Fibroblast of villous mesenchyme (primary cell): ENCODE data around the gene LRCH1. TPM values are rescaled to one million over a fixed set of nuclear protein-coding genes. Genes with fewer than 3 reads are reported as not detected.
A peak's percentile ranks its signal among the peaks of the same experiment; 100 is the strongest.

ENCODE experiments used
- DNase-seq: peaks from one replicate; pipeline ENCODE4 v3.0.0-alpha.2; 2010; ENCODE audit warnings: low read depth
- H3K4me3 ChIP-seq: 2 replicates; pipeline ENCODE4 v1.5.1; 2011; ENCODE audit warnings: low read depth, mild to moderate bottlenecking, low read length
- CTCF ChIP-seq: IDR thresholded peaks from 2 replicates; pipeline ENCODE4 v1.5.1; 2012; ENCODE audit warnings: low read depth, mild to moderate bottlenecking, low read length; ENCODE audit not compliant: insufficient read depth
- total RNA-seq: library from RNA; depleted of rRNA; stranded (reverse); fragments of >200 nt; gene quantifications from 2 replicates; pipeline ENCODE4 v1.2.3, GENCODE V29; 2012

Gene LRCH1
- total RNA-seq, 1 donor = 9.1 TPM

DNA sequence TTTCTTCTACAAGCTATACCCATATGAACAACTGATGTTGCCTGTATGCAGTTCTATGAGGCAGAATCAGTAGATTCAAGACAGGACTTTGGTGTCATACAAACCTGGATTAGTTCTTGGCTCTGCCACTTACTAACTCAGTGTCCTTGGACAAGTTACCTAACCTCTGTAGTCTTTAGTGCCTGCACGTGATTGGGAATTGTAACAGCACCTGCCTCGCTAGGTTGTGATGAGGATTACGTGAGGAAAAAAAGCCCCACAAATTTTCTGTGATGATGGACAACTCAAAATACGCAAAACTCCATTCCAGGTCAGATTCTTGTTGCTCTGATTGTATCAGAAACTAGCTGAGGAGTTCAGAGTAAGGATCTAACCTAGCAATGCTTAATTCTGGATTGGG lies 89.3 kb downstream of the LRCH1 start:
- no peak for DNase-seq
- no peak for TF ChIP-seq CTCF
- no peak overlapping the region for H3K4me3 ChIP-seq

DNA sequence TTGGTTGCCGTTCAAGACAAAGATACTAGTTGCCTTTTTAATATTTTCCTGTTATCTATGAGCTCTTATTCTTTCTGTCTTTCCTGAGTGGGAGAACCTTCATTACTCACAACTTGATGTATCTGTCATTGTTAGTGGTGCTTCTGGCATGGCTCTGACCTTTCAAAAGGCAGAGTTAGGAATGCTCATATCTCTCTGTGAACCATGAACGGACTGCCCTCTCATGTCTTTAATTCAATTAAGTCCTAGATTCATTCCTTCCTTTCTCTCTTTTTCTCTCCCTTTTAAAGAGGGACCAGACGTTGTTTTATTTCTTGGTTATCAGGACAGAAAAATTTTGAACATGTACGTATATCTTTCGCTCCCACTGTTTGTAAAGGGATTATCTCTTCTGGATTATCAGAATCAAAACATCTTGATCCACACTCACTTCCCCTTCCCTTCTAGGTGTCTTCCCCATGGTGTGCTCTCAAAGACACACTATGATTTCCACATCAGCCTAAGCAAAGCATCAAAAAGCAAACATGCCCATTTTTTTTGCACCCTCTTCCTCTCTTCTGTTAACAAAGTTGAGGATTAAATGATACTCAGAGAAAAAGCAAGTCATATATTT lies 90.3 kb downstream of the LRCH1 start:
- no peak overlapping the region for H3K4me3 ChIP-seq
- DNase-seq = peak; percentile 67
- no peak for TF ChIP-seq CTCF

DNA sequence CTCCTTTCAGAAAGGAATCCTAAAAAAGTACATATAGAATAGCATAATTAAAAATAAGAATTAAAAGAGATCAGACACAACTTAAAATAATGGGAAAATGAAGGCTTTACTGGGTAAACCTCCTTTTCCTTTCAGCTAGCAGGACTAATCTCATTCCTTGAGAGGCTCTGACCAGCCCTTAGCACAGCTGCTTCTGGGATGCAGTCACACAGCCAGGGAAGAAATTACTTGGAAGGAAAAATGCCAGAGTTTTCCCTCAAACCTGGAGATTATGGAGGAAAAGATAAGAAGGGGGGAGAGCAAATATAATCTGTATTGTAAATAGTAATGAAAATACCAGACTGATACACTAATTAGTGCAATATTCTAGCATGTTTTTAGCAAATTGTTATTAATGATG lies 91.8 kb downstream of the LRCH1 start:
- no peak for TF ChIP-seq CTCF
- no peak overlapping the region for H3K4me3 ChIP-seq
- DNase-seq = no peak

DNA sequence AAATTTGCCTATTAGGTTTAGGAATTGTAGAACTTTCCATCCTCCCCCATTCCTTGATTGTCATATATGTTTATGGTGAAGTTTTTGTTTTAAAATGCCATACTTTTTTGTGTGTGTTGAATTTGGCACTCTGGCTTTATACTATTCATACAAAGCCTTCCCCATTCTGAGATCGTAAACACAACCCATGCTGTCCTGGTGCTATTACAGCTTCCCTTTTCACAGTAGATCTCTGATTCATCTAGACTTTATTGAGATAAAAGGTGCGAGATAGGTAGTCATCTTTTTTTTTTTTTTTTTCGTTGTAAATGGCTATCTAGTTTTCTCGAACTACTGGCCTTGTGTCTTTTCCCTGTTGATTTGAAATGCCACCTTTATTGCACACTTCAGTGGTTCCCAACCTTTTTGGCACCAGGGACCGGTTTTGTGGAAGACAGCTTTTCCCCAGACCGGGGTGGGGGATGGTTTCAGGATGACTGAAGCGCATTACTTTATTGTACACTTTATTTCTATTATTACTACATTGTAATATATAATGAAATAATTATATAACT lies 94.6 kb downstream of the LRCH1 start:
- no peak for DNase-seq
- no peak for TF ChIP-seq CTCF
- H3K4me3 ChIP-seq = no peak overlapping the region

- DNase-seq = peak; percentile 70
- H3K4me3 ChIP-seq = no peak overlapping the region
- TF ChIP-seq CTCF = no peak
Observed at GRCh38 chr13:46648166-46648607, 95.2 kb downstream of the LRCH1 start.

GRCh38 chr13:46649816-46650215 lies 96.8 kb downstream of the LRCH1 start:
- no peak overlapping the region for H3K4me3 ChIP-seq
- TF ChIP-seq CTCF = no peak
- no peak for DNase-seq

GRCh38 chr13:46654951-46655350 lies 102.0 kb downstream of the LRCH1 start:
- TF ChIP-seq CTCF = no peak
- peak; percentile 41 for DNase-seq
- no peak overlapping the region for H3K4me3 ChIP-seq
